LNCaP clone FGC (cell line): ENCODE data around the gene TNNC1.

Source experiments
- DNase-seq: peaks from one replicate; pipeline ENCODE4 v3.0.0-alpha.2; 2011; ENCODE audit warnings: low read depth
- H3K4me3 ChIP-seq: 2 replicates; pipeline ENCODE4 v1.5.1; 2011; ENCODE audit warnings: mild to moderate bottlenecking, low read depth, low read length, control low read depth
- TF ChIP-seq, protein P1 (sequence below): IDR thresholded peaks from 2 replicates; pipeline ENCODE4 v1.5.1; 2012; ENCODE audit warnings: mild to moderate bottlenecking; ENCODE audit not compliant: control insufficient read depth, insufficient read depth; ENCODE audit errors: extremely low read depth

TNNC1 gene

DNA sequence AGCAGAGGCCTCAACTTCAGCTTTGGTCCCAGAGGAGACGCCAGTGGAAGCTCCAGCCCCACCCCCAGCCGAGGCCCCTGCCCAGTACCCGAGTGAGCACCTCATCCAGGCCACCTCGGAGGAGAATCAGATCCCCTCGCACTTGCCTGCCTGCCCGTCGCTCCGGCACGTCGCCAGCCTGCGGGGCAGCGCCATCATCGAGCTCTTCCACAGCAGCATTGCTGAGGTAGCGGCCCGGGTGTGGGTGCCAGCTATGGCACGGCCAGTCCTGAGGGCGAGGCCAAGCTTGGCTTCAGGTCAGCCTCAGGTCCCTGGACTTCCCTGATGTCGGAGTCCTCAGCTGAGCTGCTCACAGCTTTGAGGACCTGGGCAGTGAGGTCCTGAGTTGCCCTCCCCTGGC is 35.6 kb upstream of the TNNC1 start:
- DNase-seq, result no peak
- TF ChIP-seq, protein P1, sequence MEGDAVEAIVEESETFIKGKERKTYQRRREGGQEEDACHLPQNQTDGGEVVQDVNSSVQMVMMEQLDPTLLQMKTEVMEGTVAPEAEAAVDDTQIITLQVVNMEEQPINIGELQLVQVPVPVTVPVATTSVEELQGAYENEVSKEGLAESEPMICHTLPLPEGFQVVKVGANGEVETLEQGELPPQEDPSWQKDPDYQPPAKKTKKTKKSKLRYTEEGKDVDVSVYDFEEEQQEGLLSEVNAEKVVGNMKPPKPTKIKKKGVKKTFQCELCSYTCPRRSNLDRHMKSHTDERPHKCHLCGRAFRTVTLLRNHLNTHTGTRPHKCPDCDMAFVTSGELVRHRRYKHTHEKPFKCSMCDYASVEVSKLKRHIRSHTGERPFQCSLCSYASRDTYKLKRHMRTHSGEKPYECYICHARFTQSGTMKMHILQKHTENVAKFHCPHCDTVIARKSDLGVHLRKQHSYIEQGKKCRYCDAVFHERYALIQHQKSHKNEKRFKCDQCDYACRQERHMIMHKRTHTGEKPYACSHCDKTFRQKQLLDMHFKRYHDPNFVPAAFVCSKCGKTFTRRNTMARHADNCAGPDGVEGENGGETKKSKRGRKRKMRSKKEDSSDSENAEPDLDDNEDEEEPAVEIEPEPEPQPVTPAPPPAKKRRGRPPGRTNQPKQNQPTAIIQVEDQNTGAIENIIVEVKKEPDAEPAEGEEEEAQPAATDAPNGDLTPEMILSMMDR, result no peak
- H3K4me3 ChIP-seq, result no peak overlapping the region

DNA sequence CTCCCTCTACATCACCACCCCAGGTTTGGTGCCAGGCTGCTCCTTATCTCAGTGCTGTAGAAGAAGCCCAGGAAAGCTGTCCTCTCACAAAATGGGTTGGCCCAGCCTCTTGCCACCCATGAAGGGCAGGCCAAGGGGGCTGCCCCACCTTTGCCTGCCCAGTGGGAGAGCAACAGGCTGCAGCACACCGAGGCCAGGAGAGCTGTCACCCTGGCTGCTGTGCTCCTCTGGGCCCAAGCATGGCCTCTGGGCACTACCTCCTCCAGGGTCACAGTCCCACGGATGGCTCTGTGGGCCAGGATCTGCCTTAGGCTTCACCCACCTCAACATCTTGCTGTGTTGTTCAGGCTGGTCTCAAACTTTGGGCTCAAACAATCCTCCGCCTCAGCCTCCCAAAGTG is 34.9 kb upstream of the TNNC1 start:
- TF ChIP-seq, protein P1, result no peak
- H3K4me3 ChIP-seq, result no peak overlapping the region
- DNase-seq, result no peak

DNA sequence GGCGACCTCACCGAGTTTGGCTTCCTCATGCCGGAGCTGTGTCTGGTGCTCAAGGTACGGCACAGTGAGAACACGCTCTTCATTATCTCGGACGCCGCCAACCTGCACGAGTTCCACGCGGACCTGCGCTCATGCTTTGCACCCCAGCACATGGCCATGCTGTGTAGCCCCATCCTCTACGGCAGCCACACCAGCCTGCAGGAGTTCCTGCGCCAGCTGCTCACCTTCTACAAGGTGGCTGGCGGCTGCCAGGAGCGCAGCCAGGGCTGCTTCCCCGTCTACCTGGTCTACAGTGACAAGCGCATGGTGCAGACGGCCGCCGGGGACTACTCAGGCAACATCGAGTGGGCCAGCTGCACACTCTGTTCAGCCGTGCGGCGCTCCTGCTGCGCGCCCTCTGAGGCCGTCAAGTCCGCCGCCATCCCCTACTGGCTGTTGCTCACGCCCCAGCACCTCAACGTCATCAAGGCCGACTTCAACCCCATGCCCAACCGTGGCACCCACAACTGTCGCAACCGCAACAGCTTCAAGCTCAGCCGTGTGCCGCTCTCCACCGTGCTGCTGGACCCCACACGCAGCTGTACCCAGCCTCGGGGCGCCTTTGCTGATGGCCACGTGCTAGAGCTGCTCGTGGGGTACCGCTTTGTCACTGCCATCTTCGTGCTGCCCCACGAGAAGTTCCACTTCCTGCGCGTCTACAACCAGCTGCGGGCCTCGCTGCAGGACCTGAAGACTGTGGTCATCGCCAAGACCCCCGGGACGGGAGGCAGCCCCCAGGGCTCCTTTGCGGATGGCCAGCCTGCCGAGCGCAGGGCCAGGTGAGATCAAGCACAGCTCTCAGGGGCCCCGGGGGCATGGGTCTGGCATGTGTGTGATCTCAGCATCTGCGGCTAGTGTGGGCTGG is 34.2 kb upstream of the TNNC1 start:
- no peak overlapping the region for H3K4me3 ChIP-seq
- DNase-seq, result no peak

DNA sequence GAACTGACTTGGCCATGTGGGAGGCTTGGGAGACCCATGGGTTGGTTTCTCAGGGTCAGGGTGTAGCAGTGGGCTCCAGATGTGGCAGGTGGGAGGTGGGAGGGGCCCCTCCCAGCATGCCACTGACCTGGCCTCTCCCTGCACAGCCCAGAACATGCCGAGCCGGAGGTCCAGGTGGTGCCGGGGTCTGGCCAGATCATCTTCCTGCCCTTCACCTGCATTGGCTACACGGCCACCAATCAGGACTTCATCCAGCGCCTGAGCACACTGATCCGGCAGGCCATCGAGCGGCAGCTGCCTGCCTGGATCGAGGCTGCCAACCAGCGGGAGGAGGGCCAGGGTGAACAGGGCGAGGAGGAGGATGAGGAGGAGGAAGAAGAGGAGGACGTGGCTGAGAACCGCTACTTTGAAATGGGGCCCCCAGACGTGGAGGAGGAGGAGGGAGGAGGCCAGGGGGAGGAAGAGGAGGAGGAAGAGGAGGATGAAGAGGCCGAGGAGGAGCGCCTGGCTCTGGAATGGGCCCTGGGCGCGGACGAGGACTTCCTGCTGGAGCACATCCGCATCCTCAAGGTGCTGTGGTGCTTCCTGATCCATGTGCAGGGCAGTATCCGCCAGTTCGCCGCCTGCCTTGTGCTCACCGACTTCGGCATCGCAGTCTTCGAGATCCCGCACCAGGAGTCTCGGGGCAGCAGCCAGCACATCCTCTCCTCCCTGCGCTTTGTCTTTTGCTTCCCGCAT is 33.4 kb upstream of the TNNC1 start:
- no peak overlapping the region for H3K4me3 ChIP-seq
- DNase-seq, result no peak

More for the DNA sequence above, 34.2 kb upstream of the TNNC1 start:
- TF ChIP-seq, protein P1, result no peak

DNA sequence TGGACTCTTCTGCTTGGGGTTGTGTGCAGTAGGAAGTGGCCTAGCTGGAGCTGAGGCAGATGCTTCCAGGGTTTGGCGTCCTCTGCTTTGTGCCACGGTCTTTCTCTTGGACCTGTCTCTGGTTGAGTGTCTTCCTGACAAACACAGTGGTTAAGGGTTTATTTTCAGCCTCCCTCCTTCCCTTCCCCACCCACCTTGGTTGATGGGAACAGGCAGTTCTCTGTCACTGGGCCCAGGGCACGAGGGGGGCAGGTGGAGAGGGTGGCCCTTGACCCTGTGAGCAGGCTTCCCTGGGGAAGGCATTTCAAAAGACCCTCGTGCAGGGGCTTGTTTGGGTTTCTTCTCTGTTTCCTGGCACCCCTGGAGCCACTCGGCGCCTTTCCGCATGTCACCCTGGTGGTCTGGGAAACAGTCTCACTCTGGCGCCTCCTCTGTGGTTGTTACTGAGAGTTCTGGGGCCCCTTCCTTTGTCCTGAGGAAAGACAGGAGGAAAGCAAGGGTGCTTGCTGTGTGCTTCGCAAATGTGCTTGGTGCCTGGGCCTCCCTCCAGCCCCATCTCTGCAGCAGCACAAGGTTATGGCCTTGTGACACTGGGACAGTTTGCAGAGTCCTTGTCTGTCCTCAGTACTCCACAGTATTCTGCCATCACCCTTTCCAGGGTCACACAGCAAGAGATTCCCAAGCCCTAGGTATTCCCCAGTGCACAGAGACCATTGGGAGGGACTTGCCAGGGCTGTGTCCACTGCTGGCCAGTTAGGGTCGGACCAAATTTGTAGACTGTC is 31.0 kb upstream of the TNNC1 start:
- TF ChIP-seq, protein P1, result no peak
- H3K4me3 ChIP-seq, result no peak overlapping the region
- DNase-seq, result no peak

More for the DNA sequence above, 33.4 kb upstream of the TNNC1 start:
- TF ChIP-seq, protein P1, result no peak

DNA sequence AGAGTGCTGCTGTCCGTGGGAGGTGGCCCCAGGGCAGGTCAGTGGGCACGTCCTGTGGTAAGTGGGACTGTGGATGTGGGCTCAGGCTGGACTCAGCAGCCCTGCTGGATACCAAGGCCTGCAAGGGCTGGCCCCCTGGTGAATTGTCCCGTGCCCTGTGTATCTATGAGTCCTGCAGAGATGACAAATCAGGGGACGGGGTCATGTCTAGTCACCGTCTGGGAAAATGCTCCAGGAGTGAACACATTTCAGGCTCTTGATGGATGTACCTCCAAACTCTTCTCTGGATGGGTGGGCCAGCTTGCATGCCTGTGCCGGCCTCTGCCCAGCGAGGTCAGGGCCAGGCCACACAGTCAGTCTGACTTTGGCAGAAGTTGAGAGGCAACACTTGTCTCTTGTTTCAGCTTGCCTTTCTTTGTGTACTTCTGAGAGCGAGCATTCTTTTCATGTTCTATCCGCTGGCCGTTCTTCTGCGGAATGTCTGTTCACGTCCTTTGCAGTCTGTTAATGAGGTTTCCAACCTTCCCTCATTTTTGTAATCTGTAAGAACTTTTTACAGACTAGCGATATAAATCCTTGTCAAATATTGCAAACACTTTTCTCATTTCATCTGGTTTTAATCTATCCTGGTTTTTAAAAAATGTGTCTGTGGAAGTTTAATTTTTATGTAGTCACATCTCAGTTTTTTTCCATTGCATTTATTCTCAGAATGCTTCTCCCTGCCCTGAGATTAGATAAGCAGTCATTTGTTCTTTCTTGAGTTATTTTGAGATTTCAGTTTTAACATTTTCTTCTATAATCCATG is 29.9 kb upstream of the TNNC1 start:
- TF ChIP-seq, protein P1, result no peak
- DNase-seq, result no peak
- no peak overlapping the region for H3K4me3 ChIP-seq
